HCT116 (cell line): ENCODE measurements around the gene ZNF804B.

Source experiments
- EZH2 ChIP-seq: fragments of 200-600 bp; sonication (generic); IDR thresholded peaks from 2 replicates; pipeline ENCODE4 v1.6.1; 2017; ENCODE audit warnings: antibody characterized with exemption, mixed run types
- EZH2phosphoT487 ChIP-seq: fragments of 200-600 bp; IDR thresholded peaks from 2 replicates; pipeline ENCODE4 v1.6.1; 2018; ENCODE audit warnings: antibody characterized with exemption, borderline replicate concordance
- POLR2A ChIP-seq: IDR thresholded peaks from 2 replicates; pipeline ENCODE4 v1.7.0; 2011; ENCODE audit warnings: borderline replicate concordance; ENCODE audit not compliant: insufficient read depth, insufficient read length; ENCODE audit errors: extremely low read depth
- POLR2AphosphoS5 ChIP-seq: IDR thresholded peaks from 2 replicates; pipeline ENCODE4 v1.6.1; 2011; ENCODE audit warnings: mild to moderate bottlenecking, low read depth, low read length, moderate library complexity
- RAD21 ChIP-seq: IDR thresholded peaks from 2 replicates; pipeline ENCODE4 v1.6.1; 2012; ENCODE audit warnings: low read depth, mild to moderate bottlenecking
- ZFX ChIP-seq: fragments of 450-650 bp; IDR thresholded peaks from 2 replicates; pipeline ENCODE4 v1.6.1; 2017
- TF ChIP-seq, protein P1 (sequence below), 3 experiments: fragments of 200-600 bp in 1 of 3; sonication (generic) in 1 of 3; IDR thresholded peaks in 2 of 3; conservative IDR thresholded peaks in 1 of 3; 2 replicates each; pipeline ENCODE4 v1.5.1; 2012 to 2017; ENCODE audit warnings: low read depth in 2 of 3, low read length in 2 of 3, antibody characterized with exemption in 1 of 3, borderline replicate concordance in 1 of 3, control low read depth in 1 of 3, mild to moderate bottlenecking in 1 of 3, mixed read lengths in 1 of 3, mixed run types in 1 of 3, moderate library complexity in 1 of 3; ENCODE audit not compliant: insufficient read depth in 1 of 3
- TF ChIP-seq, protein P2 (sequence below): IDR thresholded peaks from 2 replicates; pipeline ENCODE4 v1.6.1; 2012; ENCODE audit warnings: low read depth

DNA sequence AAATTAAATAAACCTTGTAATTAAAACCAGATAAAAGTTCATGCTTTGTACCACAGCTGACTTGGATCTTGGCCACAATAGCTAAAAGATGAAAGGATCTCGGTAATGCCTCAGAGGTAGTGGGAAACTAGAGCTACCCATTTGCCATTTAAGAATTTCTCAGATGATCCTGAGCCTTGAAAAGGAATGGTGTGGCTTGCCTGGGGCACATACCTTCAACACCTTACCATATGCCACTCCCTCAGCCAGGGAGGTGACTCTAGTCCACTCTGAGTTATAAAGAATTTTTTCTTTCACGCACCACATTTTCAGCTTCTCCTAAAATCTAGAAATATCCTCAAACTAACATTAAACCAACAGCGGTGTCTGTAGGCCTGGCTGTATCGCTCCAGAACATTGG, 552.4 kb downstream of the ZNF804B start:
- TF ChIP-seq EZH2 (no peak), POLR2A (no peak), POLR2AphosphoS5 (no peak), RAD21 (no peak), ZFX (no peak), EZH2phosphoT487 (no peak)
- TF ChIP-seq, protein P1, sequence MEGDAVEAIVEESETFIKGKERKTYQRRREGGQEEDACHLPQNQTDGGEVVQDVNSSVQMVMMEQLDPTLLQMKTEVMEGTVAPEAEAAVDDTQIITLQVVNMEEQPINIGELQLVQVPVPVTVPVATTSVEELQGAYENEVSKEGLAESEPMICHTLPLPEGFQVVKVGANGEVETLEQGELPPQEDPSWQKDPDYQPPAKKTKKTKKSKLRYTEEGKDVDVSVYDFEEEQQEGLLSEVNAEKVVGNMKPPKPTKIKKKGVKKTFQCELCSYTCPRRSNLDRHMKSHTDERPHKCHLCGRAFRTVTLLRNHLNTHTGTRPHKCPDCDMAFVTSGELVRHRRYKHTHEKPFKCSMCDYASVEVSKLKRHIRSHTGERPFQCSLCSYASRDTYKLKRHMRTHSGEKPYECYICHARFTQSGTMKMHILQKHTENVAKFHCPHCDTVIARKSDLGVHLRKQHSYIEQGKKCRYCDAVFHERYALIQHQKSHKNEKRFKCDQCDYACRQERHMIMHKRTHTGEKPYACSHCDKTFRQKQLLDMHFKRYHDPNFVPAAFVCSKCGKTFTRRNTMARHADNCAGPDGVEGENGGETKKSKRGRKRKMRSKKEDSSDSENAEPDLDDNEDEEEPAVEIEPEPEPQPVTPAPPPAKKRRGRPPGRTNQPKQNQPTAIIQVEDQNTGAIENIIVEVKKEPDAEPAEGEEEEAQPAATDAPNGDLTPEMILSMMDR (IDR thresholded peaks at IDR 0.05 in 2 of 3, conservative IDR thresholded peaks at IDR 0.05 in 1 of 3; ENCODE audit: borderline replicate concordance in 1 of 3, insufficient read depth in 1 of 3, low read depth in 2 of 3, low read length in 2 of 3) = no peak
- TF ChIP-seq, protein P2, sequence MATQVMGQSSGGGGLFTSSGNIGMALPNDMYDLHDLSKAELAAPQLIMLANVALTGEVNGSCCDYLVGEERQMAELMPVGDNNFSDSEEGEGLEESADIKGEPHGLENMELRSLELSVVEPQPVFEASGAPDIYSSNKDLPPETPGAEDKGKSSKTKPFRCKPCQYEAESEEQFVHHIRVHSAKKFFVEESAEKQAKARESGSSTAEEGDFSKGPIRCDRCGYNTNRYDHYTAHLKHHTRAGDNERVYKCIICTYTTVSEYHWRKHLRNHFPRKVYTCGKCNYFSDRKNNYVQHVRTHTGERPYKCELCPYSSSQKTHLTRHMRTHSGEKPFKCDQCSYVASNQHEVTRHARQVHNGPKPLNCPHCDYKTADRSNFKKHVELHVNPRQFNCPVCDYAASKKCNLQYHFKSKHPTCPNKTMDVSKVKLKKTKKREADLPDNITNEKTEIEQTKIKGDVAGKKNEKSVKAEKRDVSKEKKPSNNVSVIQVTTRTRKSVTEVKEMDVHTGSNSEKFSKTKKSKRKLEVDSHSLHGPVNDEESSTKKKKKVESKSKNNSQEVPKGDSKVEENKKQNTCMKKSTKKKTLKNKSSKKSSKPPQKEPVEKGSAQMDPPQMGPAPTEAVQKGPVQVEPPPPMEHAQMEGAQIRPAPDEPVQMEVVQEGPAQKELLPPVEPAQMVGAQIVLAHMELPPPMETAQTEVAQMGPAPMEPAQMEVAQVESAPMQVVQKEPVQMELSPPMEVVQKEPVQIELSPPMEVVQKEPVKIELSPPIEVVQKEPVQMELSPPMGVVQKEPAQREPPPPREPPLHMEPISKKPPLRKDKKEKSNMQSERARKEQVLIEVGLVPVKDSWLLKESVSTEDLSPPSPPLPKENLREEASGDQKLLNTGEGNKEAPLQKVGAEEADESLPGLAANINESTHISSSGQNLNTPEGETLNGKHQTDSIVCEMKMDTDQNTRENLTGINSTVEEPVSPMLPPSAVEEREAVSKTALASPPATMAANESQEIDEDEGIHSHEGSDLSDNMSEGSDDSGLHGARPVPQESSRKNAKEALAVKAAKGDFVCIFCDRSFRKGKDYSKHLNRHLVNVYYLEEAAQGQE = no peak
